Fibroblast of skin of left quadriceps (primary cell): Measurements from ENCODE around the gene PCARE.
"Not testable (repeated sequence)": the region's sequence is repeated elsewhere in the genome, so short reads cannot be mapped to it uniquely, and the experiment has no call there.

Experiments
- DNase-seq, 2 experiments: peaks; one replicate each; pipeline ENCODE4 v3.0.0-alpha.2; 2013; ENCODE audit warnings: low read depth in 2 of 2

Gene PCARE

GRCh38 chr2:29096969-29097368 lies 22.6 kb upstream of the PCARE start:
- no peak for DNase-seq

DNA sequence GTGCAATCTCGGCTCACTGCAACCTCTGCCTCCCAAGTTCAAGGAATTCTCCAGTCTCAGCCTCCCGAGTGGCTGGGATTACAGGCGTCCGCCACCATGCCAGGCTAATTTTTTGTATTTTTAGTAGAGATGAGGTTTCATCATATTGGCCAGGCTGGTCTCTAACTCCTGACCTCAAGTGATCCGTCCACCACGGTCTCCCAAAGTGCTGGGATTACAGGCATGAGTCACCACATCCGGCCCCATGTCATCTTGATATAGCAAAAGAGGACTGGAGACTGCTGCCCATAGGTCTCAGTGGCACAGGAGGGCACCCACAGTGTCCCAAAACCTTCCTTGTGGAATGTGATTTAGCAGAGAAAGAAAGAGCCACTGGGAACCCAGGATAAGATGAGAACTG lies 16.0 kb upstream of the PCARE start:
- not testable (repeated sequence) for DNase-seq

DNA sequence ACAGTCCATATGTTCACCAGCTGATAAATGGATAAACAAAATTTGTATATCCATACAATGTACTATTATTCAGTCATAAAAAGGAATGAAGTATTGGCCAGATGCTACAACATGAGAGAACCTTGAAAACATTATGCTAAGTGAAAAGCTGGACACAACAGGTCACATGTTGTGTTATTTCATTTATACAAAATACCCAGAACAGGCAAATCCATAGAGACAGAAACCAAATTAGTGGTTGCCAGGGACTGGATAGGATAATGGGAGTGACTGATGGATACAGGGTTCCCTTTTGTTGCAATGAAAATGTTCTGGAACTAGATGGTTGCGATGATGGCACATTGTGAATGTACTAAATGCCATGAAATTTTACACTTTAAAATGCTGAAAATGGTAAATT lies 10.2 kb upstream of the PCARE start:
- DNase-seq, result no peak

GRCh38 chr2:29082804-29083495 lies 8.6 kb upstream of the PCARE start:
- no peak for DNase-seq

GRCh38 chr2:29080886-29081743 lies 6.8 kb upstream of the PCARE start:
- DNase-seq, result no peak

- DNase-seq, result no peak
These were observed 5.6 kb upstream of the PCARE start for GRCh38 chr2:29079887-29080286.

GRCh38 chr2:29075894-29076705 lies 1.8 kb upstream of the PCARE start:
- DNase-seq, result no peak

DNA sequence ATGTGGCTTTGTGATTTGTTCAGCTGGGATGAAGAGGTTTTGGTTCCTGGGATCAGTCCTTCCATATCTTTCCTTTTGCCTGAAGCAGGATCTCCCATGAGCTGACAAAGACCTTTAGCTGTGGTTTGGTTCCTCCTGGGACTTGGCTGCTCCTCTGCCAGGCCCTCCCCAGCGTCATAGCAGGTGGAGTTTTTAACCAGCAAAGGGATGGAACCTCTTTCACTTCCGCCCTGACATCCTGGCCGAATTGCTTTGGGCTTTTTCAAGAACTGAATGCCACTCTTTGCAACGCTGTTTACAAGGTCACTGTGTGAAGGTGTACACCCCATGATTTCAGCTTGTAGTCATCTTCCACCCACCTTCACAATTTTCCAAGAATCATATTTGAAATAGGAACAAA lies 390 bp downstream of the PCARE start:
- no peak for DNase-seq

- DNase-seq, result no peak
These were observed 1.2 kb downstream of the PCARE start for GRCh38 chr2:29072971-29073725.

DNA sequence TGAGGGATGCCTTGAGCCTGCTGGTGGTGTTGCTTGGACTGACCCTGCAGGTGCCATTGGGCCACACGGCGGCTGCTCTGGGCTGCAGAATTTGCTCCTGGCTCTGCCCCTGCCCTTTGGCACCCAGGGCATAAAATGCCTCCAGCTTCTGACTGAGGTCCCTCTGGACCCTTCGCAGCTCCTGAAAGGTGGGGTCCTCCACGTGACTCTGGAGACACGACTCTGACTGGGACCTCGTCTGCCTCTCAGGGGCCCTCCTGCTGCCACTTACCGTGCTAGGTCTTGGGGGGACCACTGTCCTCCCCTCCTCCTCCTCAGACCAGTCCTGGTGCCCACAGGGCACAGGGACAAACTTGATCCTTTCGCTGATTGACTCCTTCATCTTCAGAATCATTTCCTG lies 2.1 kb downstream of the PCARE start:
- DNase-seq, result no peak

DNA sequence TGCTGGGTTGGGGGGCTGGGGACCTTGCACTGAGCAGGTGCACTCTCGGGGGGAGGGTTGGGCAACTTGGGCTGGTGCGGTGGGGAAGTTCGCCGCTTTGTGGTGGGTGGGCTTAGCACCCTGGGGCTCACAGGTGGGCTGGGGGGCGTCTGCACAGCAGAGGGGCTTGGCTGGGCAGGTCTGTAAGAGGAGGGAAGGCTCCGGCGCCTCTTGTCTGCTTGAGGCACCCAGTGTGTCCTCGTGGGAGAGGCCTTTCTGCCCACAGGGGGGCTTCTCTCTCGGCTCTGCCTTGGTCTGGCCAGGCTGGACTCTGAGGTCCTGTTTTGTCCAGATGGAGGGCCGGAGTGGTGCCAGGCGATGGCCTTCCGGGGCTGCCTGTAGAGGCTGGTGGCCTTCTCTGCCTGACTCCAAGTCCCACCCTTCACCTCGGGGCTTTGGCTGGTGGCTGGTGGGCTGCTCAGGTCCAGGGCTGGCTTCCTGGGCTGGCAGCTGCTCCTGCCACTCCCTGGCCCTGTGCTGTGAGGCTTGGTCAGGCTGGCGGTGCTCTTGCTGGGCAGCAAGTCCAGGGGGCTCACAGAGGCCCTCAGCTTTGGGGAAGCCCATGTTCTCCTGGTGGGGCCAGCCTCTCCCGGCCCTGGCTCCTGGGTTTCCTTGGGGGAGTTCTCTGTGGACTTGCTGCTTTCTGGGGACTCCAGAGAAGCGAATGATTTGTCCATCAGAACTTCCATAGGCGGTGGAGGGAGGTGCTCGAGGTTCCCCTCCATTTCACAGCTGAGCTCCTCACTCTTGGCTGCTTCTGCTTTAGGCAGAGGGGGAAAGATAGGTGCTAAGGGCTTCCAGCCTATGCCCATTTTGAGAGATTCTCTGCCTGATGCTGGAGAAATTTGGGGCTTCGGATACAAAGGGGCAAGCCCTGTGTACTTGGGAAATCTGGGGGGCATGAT lies 3.0 kb downstream of the PCARE start:
- no peak for DNase-seq

DNA sequence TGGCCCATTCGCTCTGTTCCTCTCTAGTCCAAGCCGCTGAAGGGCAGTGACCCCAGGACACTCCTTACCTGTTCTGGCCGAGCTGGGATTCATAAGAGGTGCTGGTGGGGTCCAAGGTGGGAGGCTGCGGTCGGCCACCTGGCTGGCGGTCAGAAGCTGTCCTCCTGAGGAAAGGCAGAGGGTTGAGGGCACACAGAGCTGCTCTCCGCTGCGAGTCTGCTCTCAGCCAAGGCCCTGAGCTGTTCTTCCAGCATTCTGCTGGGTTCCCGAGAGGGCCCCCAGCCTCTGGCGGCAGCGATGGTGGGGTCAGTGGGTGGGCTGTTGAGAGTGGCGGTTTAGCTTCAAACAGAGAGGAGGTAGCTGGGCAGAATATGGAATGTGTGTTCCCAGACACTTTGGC lies 3.8 kb downstream of the PCARE start:
- DNase-seq, result no peak

GRCh38 chr2:29068513-29068912 lies 5.8 kb downstream of the PCARE start:
- DNase-seq, result no peak

DNA sequence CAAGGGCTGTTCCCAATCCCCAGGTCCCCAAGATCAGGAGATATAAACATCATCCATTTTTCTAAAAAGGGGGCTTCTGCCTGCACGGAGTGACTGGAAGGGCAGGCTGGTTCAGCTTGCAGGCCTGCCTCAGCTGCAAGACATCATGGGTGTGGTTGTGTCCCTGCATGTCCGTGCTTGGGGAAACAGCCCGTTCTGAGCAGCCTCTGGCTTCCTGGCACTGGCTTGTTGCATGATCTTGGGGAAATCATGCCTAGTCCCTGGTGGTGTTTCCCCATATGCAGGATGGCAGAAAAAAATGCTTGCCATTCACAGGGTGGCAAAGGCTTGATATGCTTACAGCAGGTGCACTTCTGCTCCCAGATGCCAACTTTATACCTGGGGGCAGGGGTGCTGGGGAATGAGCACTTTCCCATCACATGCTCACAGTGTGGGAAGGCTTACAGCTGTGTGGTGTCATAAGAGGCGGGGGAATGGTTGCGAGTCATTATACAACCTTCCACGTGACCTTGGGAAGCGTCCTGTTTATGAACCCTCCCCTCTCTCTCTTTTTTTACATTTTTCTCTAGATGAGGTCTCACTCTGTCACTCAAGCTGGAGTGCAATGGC lies 7.2 kb downstream of the PCARE start:
- DNase-seq, result no peak

GRCh38 chr2:29066271-29066860 lies 8.0 kb downstream of the PCARE start:
- DNase-seq, result no peak

DNA sequence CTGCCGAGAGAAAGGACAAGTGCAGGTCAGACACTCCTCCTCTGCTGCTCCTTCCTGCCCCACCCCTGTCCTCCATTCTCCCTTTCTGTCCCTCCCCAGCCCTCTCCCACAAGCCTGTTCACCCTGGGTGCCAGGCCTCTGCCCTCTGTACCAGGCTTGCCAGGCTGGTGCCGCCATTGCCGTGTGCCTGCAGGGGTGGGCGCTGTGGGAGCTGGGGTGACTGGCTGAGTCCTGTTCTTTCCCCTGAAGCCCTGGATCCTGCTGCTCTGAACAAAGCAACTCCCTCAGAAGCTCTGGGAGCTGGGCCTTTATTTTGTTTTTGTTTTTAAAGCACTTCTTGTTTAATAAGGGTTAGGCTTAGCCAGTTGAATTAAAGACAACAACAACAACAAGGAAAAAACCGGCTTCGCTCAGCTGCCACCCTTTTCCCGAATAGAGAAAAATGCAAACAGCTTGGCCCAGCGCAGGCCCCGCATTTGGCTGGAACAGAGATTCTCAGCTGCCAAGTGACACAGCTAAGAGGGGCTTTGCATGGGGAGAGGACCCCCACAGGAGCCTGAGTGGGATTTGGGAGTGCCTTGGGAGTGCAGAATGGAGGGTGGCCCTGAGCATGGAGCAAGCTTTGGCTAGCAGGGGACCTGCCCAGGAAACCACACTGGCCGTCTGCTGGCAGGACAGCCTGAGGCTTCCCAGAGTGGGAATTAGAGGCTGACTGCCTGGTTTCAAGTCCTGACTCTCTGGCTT lies 9.1 kb downstream of the PCARE start:
- no peak for DNase-seq

DNA sequence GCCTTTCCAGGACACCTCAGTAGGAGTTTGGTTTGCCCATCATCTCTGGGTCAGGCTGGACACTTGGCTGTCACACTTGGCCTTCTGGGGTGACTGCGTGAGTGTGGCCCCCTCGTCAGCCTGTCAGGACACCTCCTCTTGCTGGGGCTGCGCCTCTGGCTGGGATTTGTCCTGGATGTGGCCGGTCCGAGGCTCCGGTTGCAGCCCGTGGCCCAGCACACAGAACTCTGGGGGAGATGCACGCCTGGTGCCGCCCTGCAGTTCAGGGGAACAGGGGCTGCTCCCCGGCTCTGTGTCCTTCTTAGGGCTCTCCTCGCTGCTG lies 9.6 kb downstream of the PCARE start:
- no peak for DNase-seq

GRCh38 chr2:29064346-29064715 lies 10.0 kb downstream of the PCARE start:
- DNase-seq, result no peak

DNA sequence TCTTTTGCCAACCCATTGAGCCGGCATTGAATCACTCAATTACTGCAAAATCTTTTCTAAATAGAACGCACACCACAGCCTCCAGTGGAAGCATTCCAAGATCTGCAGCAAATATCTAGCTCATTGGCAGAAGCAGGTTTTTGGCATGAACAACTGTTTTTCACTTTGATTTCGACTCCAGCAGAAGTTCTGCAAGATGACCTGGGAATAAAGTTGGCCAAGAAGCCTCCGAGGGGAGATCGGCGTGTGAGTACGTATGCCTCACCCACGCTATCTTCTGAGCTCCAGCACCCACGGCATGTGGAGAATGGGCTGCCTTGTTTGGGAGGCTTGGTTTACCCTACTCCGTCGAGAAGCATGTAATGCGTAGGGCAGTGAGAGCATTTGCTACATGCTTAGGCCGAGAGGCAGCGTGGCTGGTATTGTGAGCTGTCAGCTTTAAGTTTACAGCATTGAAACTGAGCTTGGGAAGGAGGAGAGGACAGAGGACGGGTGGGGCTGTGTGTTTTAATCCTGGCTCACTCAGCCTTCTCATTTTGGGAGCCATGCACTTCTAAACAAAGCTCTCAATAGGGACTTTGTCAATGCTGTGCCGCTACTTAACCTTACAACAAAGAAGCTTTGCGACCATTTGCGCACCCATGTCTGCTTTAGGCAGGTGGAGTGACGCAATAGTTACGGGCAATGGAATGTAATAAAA lies 10.5 kb downstream of the PCARE start:
- DNase-seq, result peak; percentile 40 to 42
